CD14-positive monocyte (primary cell): ENCODE data around the gene UBE2U. TPM values are rescaled to one million over a fixed set of nuclear protein-coding genes. Genes with fewer than 3 reads are reported as not detected.

ENCODE experiments used
- DNase-seq, 3 donors: peaks; one replicate each; pipeline ENCODE4 v3.0.0-alpha.2; 2011 to 2022
- H2AFZ ChIP-seq: 2 replicates; pipeline ENCODE4 v1.6.0; 2012; ENCODE audit warnings: mild to moderate bottlenecking, low read depth, low read length, inconsistent platforms; ENCODE audit not compliant: insufficient read depth, poor library complexity, severe bottlenecking
- H3K27ac ChIP-seq, 2 donors: 1 replicate in 1 of 2; 2 replicates in 1 of 2; pipeline ENCODE4 v1.5.1; 2012 to 2013; ENCODE audit warnings: low read length in 2 of 2, control low read depth in 1 of 2, inconsistent platforms in 1 of 2, low read depth in 1 of 2, mild to moderate bottlenecking in 1 of 2
- H3K27me3 ChIP-seq, 2 donors: one replicate each; pipeline versions ENCODE4 v1.6.0 to v1.6.1; 2011 to 2013; ENCODE audit warnings: low read length in 2 of 2; ENCODE audit not compliant: control insufficient read depth in 2 of 2, insufficient read depth in 2 of 2
- H3K36me3 ChIP-seq, 2 donors: replicated peaks in 1 of 2; 1 replicate in 1 of 2; 2 replicates in 1 of 2; pipeline versions ENCODE4 v1.5.1 to v1.6.1; 2012 to 2013; ENCODE audit warnings: low read length in 2 of 2, control low read depth in 1 of 2, inconsistent platforms in 1 of 2, mild to moderate bottlenecking in 1 of 2; ENCODE audit not compliant: insufficient read depth in 2 of 2, control insufficient read depth in 1 of 2
- H3K4me1 ChIP-seq, 2 donors: 1 replicate in 1 of 2; 2 replicates in 1 of 2; pipeline versions ENCODE4 v1.5.1 to v1.6.1; 2012 to 2013; ENCODE audit warnings: low read length in 2 of 2, control low read depth in 1 of 2, inconsistent platforms in 1 of 2, mild to moderate bottlenecking in 1 of 2, moderate library complexity in 1 of 2; ENCODE audit not compliant: insufficient read depth in 2 of 2, control insufficient read depth in 1 of 2
- H3K4me2 ChIP-seq: replicated peaks from 2 replicates; pipeline ENCODE3; 2012; ENCODE audit warnings: low read length, moderate library complexity, mild to moderate bottlenecking; ENCODE audit not compliant: poor library complexity, severe bottlenecking; ENCODE audit errors: extremely low read depth
- H3K4me3 ChIP-seq, 3 experiments: fragments of 200-600 bp in 1 of 3; sonication (generic) in 1 of 3; replicated peaks in 1 of 3; 1 replicate in 2 of 3; 2 replicates in 1 of 3; pipeline ENCODE4 v1.5.1; 2011 to 2013; ENCODE audit warnings: low read length in 3 of 3, mild to moderate bottlenecking in 3 of 3, control low read depth in 2 of 3, low read depth in 2 of 3, inconsistent platforms in 1 of 3, moderate library complexity in 1 of 3
- H3K79me2 ChIP-seq: 2 replicates; pipeline ENCODE4 v1.6.0; 2012; ENCODE audit warnings: mild to moderate bottlenecking, control low read depth, inconsistent platforms, low read length, moderate library complexity; ENCODE audit not compliant: insufficient read depth
- H3K9ac ChIP-seq: 2 replicates; pipeline ENCODE4 v1.6.0; 2017; ENCODE audit warnings: low read length, mild to moderate bottlenecking; ENCODE audit not compliant: insufficient read depth, poor library complexity, severe bottlenecking
- H3K9me3 ChIP-seq, 2 donors: replicated peaks in 1 of 2; 1 replicate in 1 of 2; 2 replicates in 1 of 2; pipeline versions ENCODE4 v1.5.1 to v1.6.1; 2012 to 2013; ENCODE audit warnings: low read length in 2 of 2, control low read depth in 1 of 2; ENCODE audit not compliant: control insufficient read depth in 1 of 2, insufficient read depth in 1 of 2
- H4K20me1 ChIP-seq: 2 replicates; pipeline ENCODE4 v1.6.0; 2012; ENCODE audit warnings: mild to moderate bottlenecking, low read length, control low read depth, moderate library complexity; ENCODE audit not compliant: insufficient read depth
- H3K27ac Mint-ChIP-seq, 7 donors: one replicate each; pipeline ENCODE4 v1.8.0; 2020; ENCODE audit warnings: mild to moderate bottlenecking in 7 of 7, mixed read lengths in 7 of 7, moderate library complexity in 6 of 7, inconsistent platforms in 2 of 7
- H3K27me3 Mint-ChIP-seq, 3 donors: one replicate each; pipeline ENCODE4 v1.8.0; 2021 to 2022; ENCODE audit warnings: low read depth in 3 of 3, mild to moderate bottlenecking in 3 of 3, mixed read lengths in 3 of 3, moderate library complexity in 3 of 3, inconsistent platforms in 1 of 3
- H3K36me3 Mint-ChIP-seq, 2 donors: one replicate each; pipeline ENCODE4 v1.8.0; 2020; ENCODE audit warnings: mixed read lengths in 2 of 2, inconsistent platforms in 1 of 2, mild to moderate bottlenecking in 1 of 2
- H3K4me1 Mint-ChIP-seq: one replicate; pipeline ENCODE4 v1.8.0; 2020; ENCODE audit warnings: mild to moderate bottlenecking, mixed read lengths
- H3K4me3 Mint-ChIP-seq, 2 donors: one replicate each; pipeline ENCODE4 v1.8.0; 2020; ENCODE audit warnings: mild to moderate bottlenecking in 2 of 2, mixed read lengths in 2 of 2, moderate library complexity in 1 of 2
- H3K9me3 Mint-ChIP-seq, 7 donors: one replicate each; pipeline ENCODE4 v1.8.0; 2020 to 2022; ENCODE audit warnings: mixed read lengths in 7 of 7, mild to moderate bottlenecking in 6 of 7, moderate library complexity in 6 of 7, inconsistent platforms in 2 of 7
- CTCF ChIP-seq: fragments of 200-600 bp; IDR thresholded peaks from one replicate; pipeline ENCODE4 v1.8.0; 2022; ENCODE audit warnings: antibody characterized with exemption, mild to moderate bottlenecking
- WGBS: methylation state at CpG from one replicate; pipeline ENCODE4 v1.1.5; 2013; ENCODE audit warnings: missing lambda C conversion rate; ENCODE audit not compliant: insufficient coverage; 5-methylcytosine and 5-hydroxymethylcytosine counted together
- intact Hi-C, 2 donors: fragments of 100-400 bp; cut with micrococcal nuclease; formaldehyde crosslinking; loops; one replicate each; pipeline versions ENCODE4 v1.15.0 to v1.15.1; 2023
- polyA plus RNA-seq, 3 donors: library from polyadenylated mRNA; depleted of rRNA in 1 of 3; unstranded in 2 of 3; stranded (reverse) in 1 of 3; fragments of 300-500 nt in 2 of 3; fragments of >200 nt in 1 of 3; fragmentation: Illumina TruSeq in 2 of 3; gene quantifications; 1 replicate in 2 of 3; 2 replicates in 1 of 3; pipeline ENCODE4 v1.2.3, GENCODE V29; 2012 to 2021

UBE2U gene
- polyA plus RNA-seq, 3 donors = not detected

- H3K9ac ChIP-seq = no peak overlapping the region
- peaks cover 0 to 2% (median 1%) of the 10 kb centered on the region in 3 donors for H3K27me3 Mint-ChIP-seq
- H3K27ac ChIP-seq = no peak overlapping the region
- H3K79me2 ChIP-seq = no peaks in the 10 kb centered on the region
- no peaks in the 10 kb centered on the region for H3K4me1 ChIP-seq
- no peaks in the 10 kb centered on the region for H3K9me3 ChIP-seq
- peaks cover 3% of the 10 kb centered on the region for H3K4me1 Mint-ChIP-seq
- no peaks in the 10 kb centered on the region for H4K20me1 ChIP-seq
- no peak for TF ChIP-seq CTCF
- no peaks in the 10 kb centered on the region for H3K36me3 ChIP-seq
- H3K27me3 ChIP-seq = no peaks in the 10 kb centered on the region
- no peak overlapping the region for H3K27ac Mint-ChIP-seq
- H3K4me3 Mint-ChIP-seq = no peak overlapping the region
- no peak overlapping the region for H3K4me2 ChIP-seq
- H3K4me3 ChIP-seq = no peak overlapping the region
- no peaks in the 10 kb centered on the region for H3K36me3 Mint-ChIP-seq
- no peak for DNase-seq
- H2AFZ ChIP-seq = no peak overlapping the region
- intact Hi-C loops = no loop called here
- 17% methylated on average over 3 of the region's 4 CpGs for WGBS
- H3K9me3 Mint-ChIP-seq = peaks cover 0 to 6% (median 0%) of the 10 kb centered on the region in 7 donors
Measured at GRCh38 chr1:64231153-64231552, 27.7 kb downstream of the UBE2U start.

- H3K4me2 ChIP-seq = no peak overlapping the region
- H4K20me1 ChIP-seq = no peaks in the 10 kb centered on the region
- H3K9ac ChIP-seq = no peak overlapping the region
- H3K9me3 ChIP-seq = no peaks in the 10 kb centered on the region
- intact Hi-C loops = no loop called here
- H3K27me3 Mint-ChIP-seq = peaks cover 0 to 2% (median 1%) of the 10 kb centered on the region in 3 donors
- H3K36me3 Mint-ChIP-seq = no peaks in the 10 kb centered on the region
- no peaks in the 10 kb centered on the region for H3K4me1 ChIP-seq
- no peak for TF ChIP-seq CTCF
- no peak overlapping the region for H3K27ac ChIP-seq
- peaks cover 0 to 6% (median 0%) of the 10 kb centered on the region in 7 donors for H3K9me3 Mint-ChIP-seq
- no peak for DNase-seq
- peaks cover 3% of the 10 kb centered on the region for H3K4me1 Mint-ChIP-seq
- H3K36me3 ChIP-seq = no peaks in the 10 kb centered on the region
- H3K4me3 Mint-ChIP-seq = no peak overlapping the region
- H3K27me3 ChIP-seq = no peaks in the 10 kb centered on the region
- H3K27ac Mint-ChIP-seq = no peak overlapping the region
- H3K4me3 ChIP-seq = no peak overlapping the region
- no peak overlapping the region for H2AFZ ChIP-seq
- H3K79me2 ChIP-seq = no peaks in the 10 kb centered on the region
Measured at GRCh38 chr1:64231654-64232053, 28.2 kb downstream of the UBE2U start.
